ENCODE measurements around the gene HARBI1. TPM values are rescaled to one million over a fixed set of nuclear protein-coding genes. Genes with fewer than 3 reads are reported as not detected.

Gene HARBI1
- total RNA-seq, 1 donor from 2014 or later: 8.1 TPM

DNA sequence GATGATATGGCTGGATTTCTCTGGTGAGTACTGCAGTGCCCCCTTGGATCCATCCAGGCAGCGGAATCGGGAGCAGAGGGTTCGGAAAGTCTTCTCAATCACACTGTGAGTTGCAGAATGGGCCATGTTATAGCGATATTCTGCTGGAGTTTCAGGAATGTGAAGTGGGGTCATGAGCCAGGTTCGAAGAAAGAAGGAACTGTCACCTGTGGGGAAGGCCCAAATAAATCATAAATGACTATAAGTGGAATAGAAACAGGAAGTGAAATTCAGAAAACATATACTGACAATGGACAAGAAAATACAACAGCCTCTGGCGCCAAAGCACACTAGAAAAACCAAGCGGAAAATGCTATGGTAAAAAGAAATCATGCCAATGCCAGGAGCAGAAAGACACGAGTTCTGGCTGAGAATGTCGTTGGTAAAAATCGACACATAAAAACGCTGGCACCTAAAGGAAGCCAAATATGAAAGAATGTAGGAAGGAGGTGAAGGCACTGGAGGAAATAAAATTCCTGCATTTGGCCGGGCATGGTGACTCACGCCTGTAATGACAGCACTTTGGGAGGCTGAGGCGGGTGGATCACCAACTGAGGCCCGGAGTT is 13.2 kb downstream of the HARBI1 start:
- H3K27me3 ChIP-seq (ENCODE audit: insufficient read depth, low read length): no peaks in the 10 kb centered on the region

GRCh38 chr11:46601129-46601528 is 15.9 kb downstream of the HARBI1 start:
- H3K27ac ChIP-seq (ENCODE audit: low read depth, low read length): no peak overlapping the region
- H3K27ac Mint-ChIP-seq (ENCODE audit: unreplicated experiment): no peak overlapping the region
- no peaks in the 10 kb centered on the region for H3K9me3 ChIP-seq (ENCODE audit: insufficient read depth, low read depth, low read length)
- no peaks in the 10 kb centered on the region for H3K79me2 ChIP-seq (ENCODE audit: insufficient read depth, low read length)
- FAIRE-seq (no peak), DNase-seq (ENCODE audit: low read depth) (no peak)
- no peaks in the 10 kb centered on the region for H4K20me1 ChIP-seq (ENCODE audit: insufficient read depth, low read length)
- peaks cover 5% of the 10 kb centered on the region for H3K4me1 Mint-ChIP-seq (ENCODE audit: low read depth, unreplicated experiment)
- H2AFZ ChIP-seq (ENCODE audit: low read depth, low read length): no peak overlapping the region
- TF ChIP-seq, protein P1, sequence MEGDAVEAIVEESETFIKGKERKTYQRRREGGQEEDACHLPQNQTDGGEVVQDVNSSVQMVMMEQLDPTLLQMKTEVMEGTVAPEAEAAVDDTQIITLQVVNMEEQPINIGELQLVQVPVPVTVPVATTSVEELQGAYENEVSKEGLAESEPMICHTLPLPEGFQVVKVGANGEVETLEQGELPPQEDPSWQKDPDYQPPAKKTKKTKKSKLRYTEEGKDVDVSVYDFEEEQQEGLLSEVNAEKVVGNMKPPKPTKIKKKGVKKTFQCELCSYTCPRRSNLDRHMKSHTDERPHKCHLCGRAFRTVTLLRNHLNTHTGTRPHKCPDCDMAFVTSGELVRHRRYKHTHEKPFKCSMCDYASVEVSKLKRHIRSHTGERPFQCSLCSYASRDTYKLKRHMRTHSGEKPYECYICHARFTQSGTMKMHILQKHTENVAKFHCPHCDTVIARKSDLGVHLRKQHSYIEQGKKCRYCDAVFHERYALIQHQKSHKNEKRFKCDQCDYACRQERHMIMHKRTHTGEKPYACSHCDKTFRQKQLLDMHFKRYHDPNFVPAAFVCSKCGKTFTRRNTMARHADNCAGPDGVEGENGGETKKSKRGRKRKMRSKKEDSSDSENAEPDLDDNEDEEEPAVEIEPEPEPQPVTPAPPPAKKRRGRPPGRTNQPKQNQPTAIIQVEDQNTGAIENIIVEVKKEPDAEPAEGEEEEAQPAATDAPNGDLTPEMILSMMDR (IDR thresholded peaks at IDR 0.05; ENCODE audit: insufficient read depth, low read depth, low read length): no peak
- TF ChIP-seq EZH2 (IDR thresholded peaks at IDR 0.05; ENCODE audit: insufficient read depth, low read length): no peak
- H3K4me3 ChIP-seq (ENCODE audit: insufficient read depth, low read depth, low read length): no peak overlapping the region
- no peaks in the 10 kb centered on the region for H3K27me3 Mint-ChIP-seq (ENCODE audit: low read depth, unreplicated experiment)
- no peak overlapping the region for H3K9ac ChIP-seq (ENCODE audit: low read length)
- peaks cover 6% of the 10 kb centered on the region for H3K4me1 ChIP-seq (ENCODE audit: insufficient read depth, low read length)
- H3K36me3 Mint-ChIP-seq (ENCODE audit: low read depth, unreplicated experiment): peaks cover 4% of the 10 kb centered on the region
- no peaks in the 10 kb centered on the region for H3K36me3 ChIP-seq (ENCODE audit: insufficient read depth, low read length)
- H3K9me3 Mint-ChIP-seq (ENCODE audit: unreplicated experiment): no peaks in the 10 kb centered on the region
- H3K4me3 Mint-ChIP-seq (ENCODE audit: unreplicated experiment): no peak overlapping the region
- H3K4me2 ChIP-seq (ENCODE audit: low read length): no peak overlapping the region
- H3K27me3 ChIP-seq (ENCODE audit: insufficient read depth, low read length): no peaks in the 10 kb centered on the region

More for the DNA sequence above, 13.2 kb downstream of the HARBI1 start:
- no peaks in the 10 kb centered on the region for H3K4me1 ChIP-seq (ENCODE audit: insufficient read depth, low read length)
- no peak overlapping the region for H3K9ac ChIP-seq (ENCODE audit: low read length)
- H3K4me3 ChIP-seq (ENCODE audit: insufficient read depth, low read depth, low read length): no peak overlapping the region
- H4K20me1 ChIP-seq (ENCODE audit: insufficient read depth, low read length): no peaks in the 10 kb centered on the region
- no peak for FAIRE-seq
- DNase-seq (ENCODE audit: low read depth): no peak
- no peak overlapping the region for H2AFZ ChIP-seq (ENCODE audit: low read depth, low read length)
- no peak overlapping the region for H3K4me2 ChIP-seq (ENCODE audit: low read length)
- Mint-ChIP-seq H3K27ac (ENCODE audit: unreplicated experiment) (no peak overlapping the region), H3K4me3 (ENCODE audit: unreplicated experiment) (no peak overlapping the region), H3K36me3 (ENCODE audit: low read depth, unreplicated experiment) (peaks cover 4% of the 10 kb centered on the region), H3K4me1 (ENCODE audit: low read depth, unreplicated experiment) (no peaks in the 10 kb centered on the region), H3K27me3 (ENCODE audit: low read depth, unreplicated experiment) (no peaks in the 10 kb centered on the region), H3K9me3 (ENCODE audit: unreplicated experiment) (no peaks in the 10 kb centered on the region)
- no peaks in the 10 kb centered on the region for H3K36me3 ChIP-seq (ENCODE audit: insufficient read depth, low read length)
- no peak for TF ChIP-seq EZH2 (IDR thresholded peaks at IDR 0.05; ENCODE audit: insufficient read depth, low read length)
- TF ChIP-seq, protein P1 (IDR thresholded peaks at IDR 0.05; ENCODE audit: insufficient read depth, low read depth, low read length): no peak
- no peaks in the 10 kb centered on the region for H3K9me3 ChIP-seq (ENCODE audit: insufficient read depth, low read depth, low read length)
- H3K79me2 ChIP-seq (ENCODE audit: insufficient read depth, low read length): no peaks in the 10 kb centered on the region
- no peak overlapping the region for H3K27ac ChIP-seq (ENCODE audit: low read depth, low read length)

- Histone ChIP-seq H3K4me1 (ENCODE audit: insufficient read depth, low read length) (peaks cover 6% of the 10 kb centered on the region), H4K20me1 (ENCODE audit: insufficient read depth, low read length) (no peaks in the 10 kb centered on the region), H3K9ac (ENCODE audit: low read length) (no peak overlapping the region), H3K4me2 (ENCODE audit: low read length) (no peak overlapping the region), H3K79me2 (ENCODE audit: insufficient read depth, low read length) (no peaks in the 10 kb centered on the region), H3K27ac (ENCODE audit: low read depth, low read length) (no peak overlapping the region), H3K9me3 (ENCODE audit: insufficient read depth, low read depth, low read length) (no peaks in the 10 kb centered on the region), H3K27me3 (ENCODE audit: insufficient read depth, low read length) (no peaks in the 10 kb centered on the region), H3K36me3 (ENCODE audit: insufficient read depth, low read length) (no peaks in the 10 kb centered on the region), H3K4me3 (ENCODE audit: insufficient read depth, low read depth, low read length) (no peak overlapping the region), H2AFZ (ENCODE audit: low read depth, low read length) (no peak overlapping the region)
- Mint-ChIP-seq H3K27me3 (ENCODE audit: low read depth, unreplicated experiment) (no peaks in the 10 kb centered on the region), H3K27ac (ENCODE audit: unreplicated experiment) (no peak overlapping the region), H3K4me3 (ENCODE audit: unreplicated experiment) (no peak overlapping the region), H3K9me3 (ENCODE audit: unreplicated experiment) (no peaks in the 10 kb centered on the region), H3K4me1 (ENCODE audit: low read depth, unreplicated experiment) (peaks cover 5% of the 10 kb centered on the region), H3K36me3 (ENCODE audit: low read depth, unreplicated experiment) (peaks cover 4% of the 10 kb centered on the region)
- DNase-seq (ENCODE audit: low read depth) (no peak), FAIRE-seq (no peak)
- TF ChIP-seq, protein P1 (IDR thresholded peaks at IDR 0.05; ENCODE audit: insufficient read depth, low read depth, low read length): no peak
- TF ChIP-seq EZH2 (IDR thresholded peaks at IDR 0.05; ENCODE audit: insufficient read depth, low read length): no peak
Measured at GRCh38 chr11:46600194-46600960, 16.6 kb downstream of the HARBI1 start.
